Fibroblast of skin of right biceps (primary cell): Measurements from ENCODE around the gene LIN7A.

ENCODE experiments used
- DNase-seq: peaks from one replicate; pipeline ENCODE4 v3.0.0-alpha.2; 2013

Gene LIN7A

DNA sequence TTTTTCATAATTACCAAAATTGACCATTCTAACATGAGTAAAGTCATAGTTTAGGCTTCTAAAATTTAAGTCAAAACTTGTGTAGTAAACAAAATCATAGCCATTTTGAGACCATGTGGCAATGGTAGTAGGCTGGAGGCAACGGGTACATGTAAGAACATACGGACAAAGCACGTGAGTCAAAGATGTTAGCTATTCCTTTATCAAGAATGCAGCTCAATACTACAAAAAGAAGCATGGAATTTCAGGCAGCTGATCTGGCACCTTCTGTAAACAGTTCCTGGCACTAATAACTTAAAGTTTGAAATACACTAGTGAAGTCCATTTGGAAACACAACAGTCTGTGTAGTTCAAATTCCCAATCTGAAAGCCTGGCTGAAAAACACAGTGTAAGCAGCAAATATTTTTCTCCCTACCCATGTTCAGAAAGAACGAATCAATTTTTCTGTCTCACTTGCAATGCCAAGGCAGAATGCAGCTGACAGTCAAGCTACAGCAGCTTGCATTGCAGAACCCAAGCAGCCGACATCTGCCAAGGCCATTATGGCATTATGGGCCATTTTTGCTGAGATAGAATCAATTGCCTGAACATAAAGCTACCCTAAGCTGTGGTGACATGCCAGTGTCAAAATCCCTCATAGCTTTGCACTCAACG is 191.8 kb downstream of the LIN7A start:
- no peak for DNase-seq
